GM18519 (cell line): ENCODE measurements around the gene RHBDD3.
"Not testable (repeated sequence)": the region's sequence is repeated elsewhere in the genome, so short reads cannot be mapped to it uniquely, and the experiment has no call there.

Source experiments
- ATAC-seq: cut with Tn5 transposase; IDR thresholded peaks from one replicate; pipeline ENCODE4 v1.9.1; 2021; ENCODE audit warnings: mild to moderate bottlenecking, moderate library complexity; ENCODE audit not compliant: unreplicated experiment, low FRiP score

The RHBDD3 gene

GRCh38 chr22:29219881-29220670, 47.7 kb downstream of the RHBDD3 start:
- ATAC-seq, result no peak

GRCh38 chr22:29219409-29219782, 48.4 kb downstream of the RHBDD3 start:
- not testable (repeated sequence) for ATAC-seq

GRCh38 chr22:29218758-29219408, 48.9 kb downstream of the RHBDD3 start:
- no peak for ATAC-seq

DNA sequence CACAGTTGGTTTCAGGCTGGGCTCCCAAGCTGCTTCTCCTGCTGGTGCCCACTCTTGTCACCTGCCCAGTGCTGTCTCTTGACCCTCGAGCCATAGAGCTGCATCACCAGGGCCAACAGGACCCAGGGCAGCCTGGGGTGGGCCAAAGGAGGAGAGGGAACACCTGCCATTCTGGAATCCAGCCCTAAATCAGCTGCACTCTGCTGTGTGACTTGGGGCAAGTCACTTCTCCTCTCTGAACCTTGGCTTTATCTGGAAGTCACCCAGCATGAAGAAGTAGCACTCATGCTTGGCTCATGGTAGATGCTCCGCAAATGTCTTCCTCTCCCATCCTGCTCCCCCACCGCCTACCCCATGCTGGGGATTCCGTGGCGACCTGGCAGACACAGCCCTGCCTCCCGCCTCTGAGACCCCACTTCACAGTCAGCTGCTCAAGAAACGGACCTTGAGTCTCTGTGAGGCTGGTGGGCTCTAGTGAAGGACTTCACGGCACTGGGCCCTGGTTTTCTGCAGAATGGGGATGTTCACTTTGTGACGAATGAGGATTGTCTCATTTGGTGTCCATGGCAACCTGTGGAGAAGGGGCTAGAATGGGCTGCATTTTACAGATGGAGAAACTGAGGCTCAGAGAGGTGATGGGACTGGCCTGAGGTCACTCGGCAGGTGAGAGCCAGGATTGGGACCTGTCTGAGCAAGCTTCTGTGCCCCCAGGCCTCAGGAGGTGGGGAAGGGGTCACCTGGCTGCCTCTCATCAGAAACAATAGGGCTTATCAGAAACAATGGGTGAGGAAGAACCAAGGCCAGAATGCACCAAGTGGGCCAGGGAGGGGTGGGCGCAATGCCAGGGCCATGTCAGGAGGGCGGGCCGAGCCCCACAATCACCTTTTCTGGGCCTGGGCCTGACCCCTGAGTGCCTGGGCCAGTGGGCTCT, 49.7 kb downstream of the RHBDD3 start:
- no peak for ATAC-seq

GRCh38 chr22:29216873-29217666, 50.7 kb downstream of the RHBDD3 start:
- ATAC-seq, result no peak

DNA sequence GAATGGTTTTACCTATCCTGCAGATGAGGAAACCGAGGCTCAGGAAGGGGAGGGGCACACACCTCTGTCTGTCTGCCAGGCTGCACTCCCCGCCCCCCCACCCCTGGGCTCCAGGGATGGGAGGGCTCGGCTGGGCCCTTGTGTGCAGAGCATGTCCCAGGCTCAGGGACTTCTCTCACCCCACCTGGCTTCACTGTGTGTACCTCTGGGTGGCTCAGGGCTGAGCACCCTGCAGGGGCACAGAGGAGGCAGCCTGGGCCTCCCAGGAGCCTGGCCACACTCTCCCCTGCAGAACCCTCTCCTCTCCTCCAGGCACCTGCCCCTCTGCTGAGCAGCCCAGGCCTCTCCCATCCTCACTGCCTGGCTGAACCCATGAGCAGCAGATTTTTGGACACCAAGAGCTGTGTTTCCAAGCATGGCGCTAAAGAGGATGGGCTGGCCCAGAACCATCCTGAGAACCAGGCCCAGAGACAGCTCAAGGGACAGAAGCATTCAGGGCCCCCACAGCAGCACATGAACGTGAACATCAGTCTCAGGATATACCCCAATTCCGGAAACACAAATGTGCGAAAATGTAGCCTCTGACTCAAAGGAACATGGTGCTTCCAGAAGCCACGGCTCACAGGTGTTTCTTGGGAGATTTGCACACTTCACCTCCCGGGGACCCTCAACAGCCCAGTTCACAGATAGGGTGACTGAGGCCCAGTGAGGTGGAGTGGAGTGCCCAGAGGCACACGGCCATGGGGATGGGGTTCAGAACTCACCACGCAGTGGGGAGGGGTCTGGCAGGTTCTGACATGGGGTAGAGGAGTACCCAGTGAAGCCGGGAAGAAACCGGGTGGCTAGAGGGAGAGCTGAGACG, 51.5 kb downstream of the RHBDD3 start:
- no peak for ATAC-seq

DNA sequence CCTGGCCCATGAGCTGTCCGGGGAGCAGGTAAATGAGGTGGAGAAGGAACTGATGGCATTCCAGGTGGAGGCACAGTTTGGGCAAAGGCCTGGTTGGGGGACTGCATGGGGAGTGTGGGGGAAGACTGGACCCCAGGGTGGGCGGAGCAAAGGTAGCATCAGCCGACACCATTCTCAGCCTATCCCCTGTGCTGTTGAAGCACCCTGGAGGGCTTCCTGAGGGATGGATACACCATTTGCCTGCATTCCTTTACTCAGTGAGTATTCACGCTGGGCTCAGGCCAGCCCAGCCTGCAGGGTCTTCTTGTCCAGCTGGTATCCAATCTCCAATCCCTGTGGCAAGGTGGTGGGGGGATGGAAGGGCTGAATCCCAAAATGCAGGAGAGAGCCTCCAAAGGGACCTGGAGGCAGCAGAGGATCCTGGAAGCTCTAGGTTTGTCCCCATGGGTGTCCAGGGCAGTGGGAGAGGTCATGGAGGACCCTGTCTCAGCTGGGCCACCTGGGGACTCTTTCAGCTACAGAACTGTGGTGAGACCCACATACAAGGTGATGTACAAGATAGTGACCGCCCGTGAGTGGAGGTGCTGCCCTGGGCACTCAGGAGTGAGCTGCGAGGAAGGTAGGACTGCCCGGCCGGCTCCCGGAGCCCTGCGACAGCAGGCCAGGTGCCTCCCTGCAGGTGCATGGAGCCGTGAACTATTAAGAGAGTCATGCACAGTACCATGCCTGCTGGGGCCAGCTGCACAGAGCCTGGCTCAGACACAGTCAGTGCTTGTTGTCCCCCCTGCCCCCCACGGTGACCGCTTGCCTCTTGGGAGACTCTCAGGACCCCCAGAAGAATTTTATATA, 52.5 kb downstream of the RHBDD3 start:
- ATAC-seq, result no peak

- no peak for ATAC-seq
These were observed 53.5 kb downstream of the RHBDD3 start for GRCh38 chr22:29214232-29214631.

DNA sequence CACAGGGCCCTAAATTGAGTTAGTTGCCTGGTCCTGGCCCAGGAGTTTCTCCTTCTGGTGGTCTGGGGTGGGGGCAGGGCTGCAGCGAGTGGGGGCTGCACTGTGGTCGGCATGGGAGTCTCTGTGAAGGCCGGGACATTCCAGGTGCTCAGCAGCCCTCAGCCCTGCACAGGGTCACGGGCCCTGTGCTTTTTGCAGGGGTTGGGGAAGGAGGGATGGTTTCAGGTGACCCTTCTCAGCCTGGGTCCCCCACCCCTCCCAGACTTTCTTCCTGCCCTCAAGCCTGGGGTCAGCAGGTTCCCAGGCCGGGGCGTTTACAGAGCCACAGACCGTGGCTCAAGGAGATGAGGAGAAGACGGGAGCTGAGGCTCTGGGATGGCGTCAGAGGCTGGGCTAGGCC, 54.3 kb downstream of the RHBDD3 start:
- no peak for ATAC-seq

GRCh38 chr22:29212743-29213142, 55.0 kb downstream of the RHBDD3 start:
- no peak for ATAC-seq

- ATAC-seq, result no peak
These were observed 56.3 kb downstream of the RHBDD3 start for GRCh38 chr22:29211466-29211865.

- ATAC-seq, result no peak
These were observed 56.7 kb downstream of the RHBDD3 start for GRCh38 chr22:29211066-29211465.
